ENCODE measurements around the gene C5orf58. TPM values are rescaled to one million over a fixed set of nuclear protein-coding genes. Genes with fewer than 3 reads are reported as not detected.
A peak's percentile ranks its signal among the peaks of the same experiment; 100 is the strongest.

Gene C5orf58
- total RNA-seq, 1 donor from 2014 or later: not detected

- no peaks in the 10 kb centered on the region for H3K27me3 ChIP-seq
- H3K27ac ChIP-seq: no peak overlapping the region
- H3K4me3 ChIP-seq: no peak overlapping the region
- TF ChIP-seq POLR2A (IDR thresholded peaks at IDR 0.05) (no peak), POLR2AphosphoS5 (IDR thresholded peaks at IDR 0.05; ENCODE audit: insufficient read depth in 1 of 2, low read depth in 1 of 2) (no peak)
- TF ChIP-seq, protein P1, sequence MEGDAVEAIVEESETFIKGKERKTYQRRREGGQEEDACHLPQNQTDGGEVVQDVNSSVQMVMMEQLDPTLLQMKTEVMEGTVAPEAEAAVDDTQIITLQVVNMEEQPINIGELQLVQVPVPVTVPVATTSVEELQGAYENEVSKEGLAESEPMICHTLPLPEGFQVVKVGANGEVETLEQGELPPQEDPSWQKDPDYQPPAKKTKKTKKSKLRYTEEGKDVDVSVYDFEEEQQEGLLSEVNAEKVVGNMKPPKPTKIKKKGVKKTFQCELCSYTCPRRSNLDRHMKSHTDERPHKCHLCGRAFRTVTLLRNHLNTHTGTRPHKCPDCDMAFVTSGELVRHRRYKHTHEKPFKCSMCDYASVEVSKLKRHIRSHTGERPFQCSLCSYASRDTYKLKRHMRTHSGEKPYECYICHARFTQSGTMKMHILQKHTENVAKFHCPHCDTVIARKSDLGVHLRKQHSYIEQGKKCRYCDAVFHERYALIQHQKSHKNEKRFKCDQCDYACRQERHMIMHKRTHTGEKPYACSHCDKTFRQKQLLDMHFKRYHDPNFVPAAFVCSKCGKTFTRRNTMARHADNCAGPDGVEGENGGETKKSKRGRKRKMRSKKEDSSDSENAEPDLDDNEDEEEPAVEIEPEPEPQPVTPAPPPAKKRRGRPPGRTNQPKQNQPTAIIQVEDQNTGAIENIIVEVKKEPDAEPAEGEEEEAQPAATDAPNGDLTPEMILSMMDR (IDR thresholded peaks at IDR 0.05): peak in 1 of 3 experiments; percentile 23
- DNase-seq (ENCODE audit: extremely low spot score in 2 of 2): no peak
- no peaks in the 10 kb centered on the region for H3K36me3 ChIP-seq
- no peaks in the 10 kb centered on the region for H3K9me3 ChIP-seq
- intact Hi-C loops (cut with DNase I): no loop called here
- no peaks in the 10 kb centered on the region for H3K4me1 ChIP-seq
Measured at GRCh38 chr5:170216257-170216864, 16.4 kb upstream of the C5orf58 start.

GRCh38 chr5:170217831-170218230 is 15.0 kb upstream of the C5orf58 start:
- Histone ChIP-seq H3K9me3 (no peaks in the 10 kb centered on the region), H3K36me3 (no peaks in the 10 kb centered on the region), H3K4me1 (no peaks in the 10 kb centered on the region), H3K27me3 (no peaks in the 10 kb centered on the region), H3K4me3 (no peak overlapping the region), H3K27ac (no peak overlapping the region)
- no peak for TF ChIP-seq POLR2AphosphoS5 (IDR thresholded peaks at IDR 0.05; ENCODE audit: insufficient read depth in 1 of 2, low read depth in 1 of 2)
- TF ChIP-seq, protein P1 (IDR thresholded peaks at IDR 0.05): no peak
- TF ChIP-seq POLR2A (IDR thresholded peaks at IDR 0.05): no peak
- no peak for DNase-seq (ENCODE audit: extremely low spot score in 2 of 2)
- intact Hi-C loops (cut with DNase I): no loop called here

- intact Hi-C loops (cut with DNase I): no loop called here
- no peak for TF ChIP-seq POLR2A (IDR thresholded peaks at IDR 0.05)
- H3K27me3 ChIP-seq: no peaks in the 10 kb centered on the region
- H3K4me3 ChIP-seq: no peak overlapping the region
- DNase-seq (ENCODE audit: extremely low spot score in 2 of 2): no peak
- no peaks in the 10 kb centered on the region for H3K4me1 ChIP-seq
- H3K27ac ChIP-seq: no peak overlapping the region
- H3K36me3 ChIP-seq: no peaks in the 10 kb centered on the region
- no peaks in the 10 kb centered on the region for H3K9me3 ChIP-seq
Measured at GRCh38 chr5:170218726-170219125, 14.1 kb upstream of the C5orf58 start.

DNA sequence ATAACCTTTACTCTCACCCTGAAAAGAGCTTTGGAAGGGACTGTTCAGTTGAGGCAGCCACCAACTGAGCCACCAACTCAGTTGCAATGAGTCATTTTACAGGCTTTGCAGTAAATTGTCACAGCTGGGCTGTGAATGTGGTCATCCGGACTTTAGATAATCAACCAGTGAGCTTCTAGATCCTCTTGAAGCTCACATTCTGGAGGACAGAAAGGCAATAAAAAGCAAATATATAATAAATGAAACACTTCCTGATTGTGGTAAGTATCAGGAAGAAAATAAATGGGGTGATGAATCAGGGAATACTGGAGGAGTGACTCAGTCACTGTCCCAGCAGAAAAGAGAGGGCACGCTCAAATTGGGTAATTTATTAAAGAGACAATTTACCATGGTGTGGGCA is 13.2 kb upstream of the C5orf58 start:
- Histone ChIP-seq H3K36me3 (no peaks in the 10 kb centered on the region), H3K27ac (no peak overlapping the region), H3K27me3 (no peaks in the 10 kb centered on the region), H3K4me1 (no peaks in the 10 kb centered on the region), H3K4me3 (no peak overlapping the region), H3K9me3 (no peaks in the 10 kb centered on the region)
- no peak for DNase-seq (ENCODE audit: extremely low spot score in 2 of 2)
- TF ChIP-seq POLR2A (IDR thresholded peaks at IDR 0.05) (no peak), POLR2AphosphoS5 (IDR thresholded peaks at IDR 0.05; ENCODE audit: insufficient read depth in 1 of 2, low read depth in 1 of 2) (no peak)
- TF ChIP-seq, protein P1 (IDR thresholded peaks at IDR 0.05): no peak
- intact Hi-C loops (cut with DNase I): loop anchor here (10.0 kb wide), 1 partner anchor 205 kb away; no protein-coding TSS in a partner anchor

DNA sequence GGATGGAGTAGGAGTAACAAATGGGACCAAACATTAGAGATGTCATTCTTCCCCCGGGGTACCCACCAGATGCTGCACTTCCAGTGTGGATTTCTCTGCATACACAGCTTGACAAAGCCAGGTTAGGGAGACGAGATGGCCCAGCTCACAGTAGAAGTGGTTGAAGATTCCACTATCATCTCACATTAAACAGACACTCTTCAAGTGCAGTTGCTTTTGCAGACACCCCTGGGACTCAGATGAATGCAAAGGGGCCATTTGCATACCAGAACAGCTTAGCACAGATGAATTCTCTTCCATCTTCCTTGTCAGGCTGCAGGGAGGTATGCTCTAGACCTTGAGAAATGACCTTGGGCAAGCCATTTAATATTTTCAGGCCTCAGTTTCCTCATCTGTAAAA is 12.6 kb upstream of the C5orf58 start:
- TF ChIP-seq POLR2A (IDR thresholded peaks at IDR 0.05) (no peak), POLR2AphosphoS5 (IDR thresholded peaks at IDR 0.05; ENCODE audit: insufficient read depth in 1 of 2, low read depth in 1 of 2) (no peak)
- TF ChIP-seq, protein P1 (IDR thresholded peaks at IDR 0.05): no peak
- DNase-seq (ENCODE audit: extremely low spot score in 2 of 2): no peak
- H3K4me1 ChIP-seq: no peaks in the 10 kb centered on the region
- no peaks in the 10 kb centered on the region for H3K36me3 ChIP-seq
- H3K4me3 ChIP-seq: no peak overlapping the region
- no peaks in the 10 kb centered on the region for H3K9me3 ChIP-seq
- no peaks in the 10 kb centered on the region for H3K27me3 ChIP-seq
- intact Hi-C loops (cut with DNase I): loop anchor here (10.0 kb wide), 1 partner anchor 205 kb away; no protein-coding TSS in a partner anchor
- no peak overlapping the region for H3K27ac ChIP-seq

Data from vagina (tissue), 2 donors.